Uterus (tissue), 4 donors: ENCODE data around the gene DDX55. TPM values are rescaled to one million over a fixed set of nuclear protein-coding genes. Genes with fewer than 3 reads are reported as not detected.

ENCODE experiments used
- DNase-seq, 2 donors: peaks; one replicate each; pipeline ENCODE4 v3.0.0-alpha.2; 2019 to 2020
- H3K27ac ChIP-seq, 2 donors: fragments of 200-600 bp; sonication (generic); 1 replicate in 1 of 2; 2 replicates in 1 of 2; pipeline ENCODE4 v1.5.1; 2016 to 2018
- H3K27me3 ChIP-seq, 2 donors: fragments of 200-600 bp; sonication (generic); one replicate each; pipeline ENCODE4 v1.5.1; 2018 to 2019; ENCODE audit warnings: control low read depth in 1 of 2
- H3K36me3 ChIP-seq, 2 donors: fragments of 200-600 bp; sonication (generic); one replicate each; pipeline ENCODE4 v1.5.1; 2019; ENCODE audit warnings: control low read depth in 1 of 2
- H3K4me1 ChIP-seq, 2 donors: fragments of 200-600 bp; sonication (generic); one replicate each; pipeline ENCODE4 v1.5.1; 2018 to 2019; ENCODE audit warnings: control low read depth in 1 of 2
- H3K4me3 ChIP-seq, 2 donors: fragments of 200-600 bp; sonication (generic); 1 replicate in 1 of 2; 2 replicates in 1 of 2; pipeline ENCODE4 v1.5.1; 2018 to 2019; ENCODE audit warnings: mild to moderate bottlenecking in 1 of 2
- H3K9me3 ChIP-seq, 2 donors: fragments of 200-600 bp; sonication (generic); one replicate each; pipeline ENCODE4 v1.5.1; 2019; ENCODE audit warnings: control low read depth in 1 of 2
- CTCF ChIP-seq, 4 experiments: fragments of 200-600 bp in 2 of 4; fragments of 450-650 bp in 2 of 4; sonication (generic) in 2 of 4; IDR thresholded peaks; one replicate each; pipeline ENCODE4 v1.5.1; 2016 to 2019; ENCODE audit warnings: antibody characterized with exemption in 4 of 4, mild to moderate bottlenecking in 2 of 4, moderate library complexity in 1 of 4
- POLR2A ChIP-seq, 2 donors: fragments of 450-650 bp; IDR thresholded peaks; one replicate each; pipeline ENCODE4 v1.6.1; 2016; ENCODE audit warnings: antibody characterized with exemption in 2 of 2, mild to moderate bottlenecking in 1 of 2, moderate library complexity in 1 of 2
- intact Hi-C: fragments of 100-400 bp; cut with DNase I; formaldehyde crosslinking; loops from one replicate; pipeline ENCODE4 v1.15.1; 2023; ENCODE audit warnings: low total_unique reads
- total RNA-seq, 4 donors: library from RNA; depleted of rRNA in 3 of 4; stranded (reverse); fragments of >200 nt in 3 of 4; gene quantifications; one replicate each; pipeline versions ENCODE4 v1.1.0 to v1.2.4, GENCODE V29; 2014 to 2023
- donor health status: DM: yes; HTN: yes; CAD: no.

Gene DDX55
- total RNA-seq, 4 donors from 2014 or later: 5.9 to 42.0 (median 23.9) TPM

- intact Hi-C loops: no loop called here
- Histone ChIP-seq H3K27me3 (no peaks in the 10 kb centered on the region), H3K36me3 (no peaks in the 10 kb centered on the region), H3K4me1 (no peaks in the 10 kb centered on the region), H3K9me3 (no peaks in the 10 kb centered on the region), H3K27ac (peak overlapping the region in 1 of 2 donors; percentile 18), H3K4me3 (no peak overlapping the region)
- DNase-seq: peak in 1 of 2 donors; percentile 25
- TF ChIP-seq CTCF (IDR thresholded peaks at IDR 0.05) (no peak), POLR2A (IDR thresholded peaks at IDR 0.05) (no peak)
Measured at GRCh38 chr12:123614531-123614930, 12.6 kb downstream of the DDX55 start.

GRCh38 chr12:123617144-123617543 is 15.2 kb downstream of the DDX55 start:
- Histone ChIP-seq H3K36me3 (no peaks in the 10 kb centered on the region), H3K27ac (no peak overlapping the region), H3K4me1 (no peaks in the 10 kb centered on the region), H3K9me3 (no peaks in the 10 kb centered on the region), H3K27me3 (no peaks in the 10 kb centered on the region), H3K4me3 (no peak overlapping the region)
- no peak for DNase-seq
- intact Hi-C loops: no loop called here
- TF ChIP-seq POLR2A (IDR thresholded peaks at IDR 0.05): no peak
- TF ChIP-seq CTCF (IDR thresholded peaks at IDR 0.05): no peak

- H3K4me3 ChIP-seq: no peak overlapping the region
- no peaks in the 10 kb centered on the region for H3K36me3 ChIP-seq
- no peaks in the 10 kb centered on the region for H3K4me1 ChIP-seq
- no peak for DNase-seq
- no peaks in the 10 kb centered on the region for H3K27me3 ChIP-seq
- intact Hi-C loops: no loop called here
- TF ChIP-seq POLR2A (IDR thresholded peaks at IDR 0.05) (no peak), CTCF (IDR thresholded peaks at IDR 0.05) (no peak)
- H3K9me3 ChIP-seq: no peaks in the 10 kb centered on the region
- H3K27ac ChIP-seq: no peak overlapping the region
Measured at GRCh38 chr12:123617580-123617979, 15.7 kb downstream of the DDX55 start.

- Histone ChIP-seq H3K9me3 (no peaks in the 10 kb centered on the region), H3K36me3 (no peaks in the 10 kb centered on the region), H3K4me3 (no peak overlapping the region), H3K27ac (no peak overlapping the region), H3K4me1 (no peaks in the 10 kb centered on the region), H3K27me3 (no peaks in the 10 kb centered on the region)
- no peak for DNase-seq
- intact Hi-C loops: no loop called here
- TF ChIP-seq CTCF (IDR thresholded peaks at IDR 0.05): no peak
- TF ChIP-seq POLR2A (IDR thresholded peaks at IDR 0.05): no peak
Measured at GRCh38 chr12:123621101-123621500, 19.2 kb downstream of the DDX55 start.

GRCh38 chr12:123621619-123622530 is 20.0 kb downstream of the DDX55 start:
- Histone ChIP-seq H3K4me3 (no peak overlapping the region), H3K27me3 (no peaks in the 10 kb centered on the region), H3K36me3 (no peaks in the 10 kb centered on the region), H3K9me3 (no peaks in the 10 kb centered on the region), H3K4me1 (no peaks in the 10 kb centered on the region), H3K27ac (no peak overlapping the region)
- DNase-seq: no peak
- no peak for TF ChIP-seq CTCF (IDR thresholded peaks at IDR 0.05)
- no peak for TF ChIP-seq POLR2A (IDR thresholded peaks at IDR 0.05)
- intact Hi-C loops: no loop called here
